Activated CD4-positive, alpha-beta T cell treated with anti-CD3 and anti-CD28 coated beads, Interleukin-2, amount 50 U/mL, for 1 hour (primary cell): ENCODE data around the gene FOXP1.
A peak's percentile ranks its signal among the peaks of the same experiment; 100 is the strongest.

Source experiments
- DNase-seq: peaks from one replicate; pipeline ENCODE4 v3.0.0-alpha.2; 2020

The FOXP1 gene

GRCh38 chr3:71083726-71084131 lies 499.8 kb downstream of the FOXP1 start:
- no peak for DNase-seq

GRCh38 chr3:71082833-71083232 lies 500.7 kb downstream of the FOXP1 start:
- no peak for DNase-seq

GRCh38 chr3:71080517-71081083 lies 502.9 kb downstream of the FOXP1 start:
- no peak for DNase-seq

GRCh38 chr3:71078723-71079525 lies 504.6 kb downstream of the FOXP1 start:
- DNase-seq = no peak

GRCh38 chr3:71078199-71078598 lies 505.3 kb downstream of the FOXP1 start:
- no peak for DNase-seq

- no peak for DNase-seq
These were observed 506.5 kb downstream of the FOXP1 start for GRCh38 chr3:71077070-71077469.

GRCh38 chr3:71076361-71077002 lies 507.0 kb downstream of the FOXP1 start:
- no peak for DNase-seq

- no peak for DNase-seq
These were observed 508.0 kb downstream of the FOXP1 start for GRCh38 chr3:71075494-71075893.

GRCh38 chr3:71074423-71074822 lies 509.1 kb downstream of the FOXP1 start:
- no peak for DNase-seq

- DNase-seq = no peak
These were observed 510.5 kb downstream of the FOXP1 start for GRCh38 chr3:71072986-71073385.

- no peak for DNase-seq
These were observed 511.2 kb downstream of the FOXP1 start for GRCh38 chr3:71072287-71072686.

GRCh38 chr3:71070497-71071463 lies 512.7 kb downstream of the FOXP1 start:
- DNase-seq = no peak

- peak; percentile 75 for DNase-seq
These were observed 513.7 kb downstream of the FOXP1 start for GRCh38 chr3:71069797-71070196.

GRCh38 chr3:71067977-71068654 lies 515.4 kb downstream of the FOXP1 start:
- DNase-seq = no peak

GRCh38 chr3:71066849-71067261 lies 516.7 kb downstream of the FOXP1 start:
- DNase-seq = peak; percentile 41

- no peak for DNase-seq
These were observed 517.2 kb downstream of the FOXP1 start for GRCh38 chr3:71066356-71066755.

GRCh38 chr3:71065764-71066013 lies 517.8 kb downstream of the FOXP1 start:
- no peak for DNase-seq

- peak; percentile 73 for DNase-seq
These were observed 518.4 kb downstream of the FOXP1 start for GRCh38 chr3:71064956-71065763.

- peak; percentile 46 for DNase-seq
These were observed 519.1 kb downstream of the FOXP1 start for GRCh38 chr3:71064291-71064955.

GRCh38 chr3:71063773-71064290 lies 519.7 kb downstream of the FOXP1 start:
- peak; percentile 39 for DNase-seq
